GM12864 (cell line): Measurements from ENCODE around the gene MYO9B.

ENCODE experiments used
- DNase-seq: peaks from one replicate; pipeline ENCODE4 v3.0.0-alpha.2; 2011; ENCODE audit warnings: low read depth
- H3K4me3 ChIP-seq: 2 replicates; pipeline ENCODE4 v1.5.1; 2011; ENCODE audit warnings: mild to moderate bottlenecking, low read depth, low read length, control low read depth
- CTCF ChIP-seq: IDR thresholded peaks from 2 replicates; pipeline ENCODE4 v1.5.1; 2011; ENCODE audit warnings: low read depth, mild to moderate bottlenecking, moderate library complexity, low read length, control low read depth, inconsistent platforms; ENCODE audit errors: missing control alignments

MYO9B gene

GRCh38 chr19:17074634-17075034 lies 943 bp upstream of the MYO9B start:
- H3K4me3 ChIP-seq = peak overlapping the region; percentile 86
- TF ChIP-seq CTCF = no peak
- DNase-seq = no peak

- peak overlapping the region; percentile 83 for H3K4me3 ChIP-seq
- no peak for TF ChIP-seq CTCF
- DNase-seq = no peak
These were observed 426 bp downstream of the MYO9B start for GRCh38 chr19:17075864-17076542.

- H3K4me3 ChIP-seq = peak overlapping the region; percentile 83
- no peak for TF ChIP-seq CTCF
- DNase-seq = no peak
These were observed 990 bp downstream of the MYO9B start for GRCh38 chr19:17076543-17076991.

- peak overlapping the region; percentile 83 for H3K4me3 ChIP-seq
- no peak for TF ChIP-seq CTCF
- DNase-seq = no peak
These were observed 2.0 kb downstream of the MYO9B start for GRCh38 chr19:17077447-17078028.

- no peak for TF ChIP-seq CTCF
- peak overlapping the region; percentile 83 for H3K4me3 ChIP-seq
- no peak for DNase-seq
These were observed 2.7 kb downstream of the MYO9B start for GRCh38 chr19:17078036-17078919.

GRCh38 chr19:17078920-17079709 lies 3.5 kb downstream of the MYO9B start:
- no peak for DNase-seq
- TF ChIP-seq CTCF = no peak
- H3K4me3 ChIP-seq = peak overlapping the region; percentile 83
